T-helper 2 cell treated with Interferon-gamma antibody and Interleukin-4, amounts not matched to agents 5 μg/mL and 100 μg/mL, for 36 hours (primary cell): Measurements from ENCODE around the gene SETD2.

Source experiments
- DNase-seq: peaks from one replicate; pipeline ENCODE4 v3.0.0; 2021; ENCODE audit warnings: low spot score
- H3K27ac Mint-ChIP-seq: one replicate; pipeline ENCODE4 v1.8.0; 2021; ENCODE audit warnings: mild to moderate bottlenecking, mixed read lengths
- H3K27me3 Mint-ChIP-seq: one replicate; pipeline ENCODE4 v1.8.0; 2021; ENCODE audit warnings: low read depth, mixed read lengths
- H3K36me3 Mint-ChIP-seq: one replicate; pipeline ENCODE4 v1.8.0; 2021; ENCODE audit warnings: low read depth, mixed read lengths
- H3K4me1 Mint-ChIP-seq: one replicate; pipeline ENCODE4 v1.8.0; 2021; ENCODE audit warnings: low read depth, mixed read lengths
- H3K4me3 Mint-ChIP-seq: one replicate; pipeline ENCODE4 v1.8.0; 2022; ENCODE audit warnings: mild to moderate bottlenecking, moderate library complexity, mixed read lengths
- H3K9me3 Mint-ChIP-seq: one replicate; pipeline ENCODE4 v1.8.0; 2021; ENCODE audit warnings: mixed read lengths

The SETD2 gene

DNA sequence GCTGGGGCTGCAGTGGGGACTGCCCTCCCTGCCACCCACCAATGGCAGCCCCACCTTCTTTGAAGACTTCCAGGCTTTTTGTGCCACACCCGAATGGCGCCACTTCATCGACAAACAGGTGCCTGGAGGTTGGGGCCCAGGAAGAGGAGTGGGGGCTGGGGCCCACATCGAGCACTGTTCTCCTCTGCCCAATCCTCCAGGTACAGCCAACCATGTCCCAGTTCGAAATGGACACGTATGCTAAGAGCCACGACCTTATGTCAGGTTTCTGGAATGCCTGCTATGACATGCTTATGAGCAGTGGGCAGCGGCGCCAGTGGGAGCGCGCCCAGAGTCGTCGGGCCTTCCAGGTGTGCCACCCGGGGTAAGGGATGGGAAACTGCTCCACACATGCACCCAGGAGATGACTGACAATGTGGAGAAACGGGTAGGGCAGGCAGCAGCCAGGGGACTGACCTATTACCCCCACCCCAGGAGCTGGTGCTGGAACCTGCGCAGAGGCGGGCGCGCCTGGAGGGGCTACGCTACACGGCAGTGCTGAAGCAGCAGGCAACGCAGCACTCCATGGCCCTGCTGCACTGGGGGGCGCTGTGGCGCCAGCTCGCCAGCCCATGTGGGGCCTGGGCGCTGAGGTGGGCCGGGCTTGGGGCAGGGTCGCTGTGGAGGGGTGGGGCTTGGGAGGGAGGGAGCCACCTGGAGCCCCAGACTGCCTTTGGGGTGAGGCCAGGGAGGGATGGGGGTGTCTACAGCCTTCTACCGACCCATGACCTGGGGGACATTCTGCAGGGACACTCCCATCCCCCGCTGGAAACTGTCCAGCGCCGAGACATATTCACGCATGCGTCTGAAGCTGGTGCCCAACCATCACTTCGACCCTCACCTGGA, 161.5 kb downstream of the SETD2 start:
- Mint-ChIP-seq H3K36me3 (peaks cover 50% of the 10 kb centered on the region), H3K4me1 (no peaks in the 10 kb centered on the region), H3K27me3 (no peaks in the 10 kb centered on the region), H3K9me3 (no peaks in the 10 kb centered on the region), H3K4me3 (no peak overlapping the region), H3K27ac (no peak overlapping the region)
- no peak for DNase-seq

DNA sequence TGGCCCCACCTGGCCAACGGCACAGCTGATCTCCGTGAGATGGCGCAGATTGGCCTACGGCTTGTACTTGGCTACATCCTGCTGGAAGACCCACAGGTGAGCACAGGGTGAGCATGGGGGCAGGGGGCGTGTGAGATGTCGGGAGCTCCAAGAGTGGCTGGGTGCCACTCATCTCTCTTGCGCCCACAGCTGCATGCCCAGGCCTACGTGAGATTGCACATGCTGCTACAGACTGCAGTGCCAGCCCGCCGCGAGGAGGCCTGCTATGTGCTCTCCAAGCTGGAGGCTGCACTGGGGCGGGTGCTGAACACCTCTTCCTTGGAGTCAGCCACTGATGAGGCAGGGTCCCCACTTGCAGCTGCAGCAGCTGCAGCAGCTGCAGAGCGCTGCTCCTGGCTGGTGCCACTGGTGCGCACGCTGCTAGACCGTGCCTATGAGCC, 162.2 kb downstream of the SETD2 start:
- H3K9me3 Mint-ChIP-seq = no peaks in the 10 kb centered on the region

DNA sequence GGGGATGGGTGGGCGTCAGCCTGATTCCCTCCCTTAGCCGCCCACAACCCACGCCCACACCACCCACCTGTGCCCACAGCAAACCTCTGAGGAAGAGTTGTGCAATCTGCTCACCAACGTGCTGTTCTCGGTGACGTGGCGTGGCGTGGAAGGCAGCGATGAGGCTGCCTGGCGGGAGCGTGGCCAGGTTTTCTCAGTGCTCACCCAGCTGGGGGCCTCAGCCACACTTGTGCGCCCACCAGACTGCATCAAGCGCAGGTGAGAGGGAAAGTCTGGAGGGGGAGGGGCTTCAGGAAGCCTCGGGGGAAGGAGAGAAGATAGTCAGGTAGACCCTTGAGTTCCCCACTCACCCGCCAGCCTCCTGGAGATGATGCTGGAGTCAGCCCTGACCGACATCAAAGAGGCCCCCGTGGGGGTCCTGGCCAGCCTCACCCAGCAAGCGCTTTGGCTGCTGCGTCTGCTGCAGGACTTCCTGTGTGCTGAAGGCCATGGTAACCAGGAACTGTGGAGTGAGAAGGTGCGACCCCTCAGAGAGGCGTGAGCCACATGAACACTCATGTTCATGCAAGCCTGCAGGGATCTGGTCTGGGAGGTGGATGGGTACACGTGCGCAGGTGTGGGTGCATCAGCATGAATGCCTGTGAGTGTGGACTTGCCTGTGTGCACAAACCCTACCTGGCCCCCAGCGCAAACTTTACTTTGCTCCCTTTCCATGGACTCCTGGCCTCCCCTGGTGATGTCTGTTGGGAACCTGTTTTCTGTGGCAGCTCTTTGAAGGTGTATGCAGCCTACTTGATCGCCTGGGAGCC, 162.8 kb downstream of the SETD2 start:
- no peak for DNase-seq
- Mint-ChIP-seq H3K27ac (no peak overlapping the region), H3K4me3 (no peak overlapping the region), H3K36me3 (peaks cover 45% of the 10 kb centered on the region), H3K27me3 (no peaks in the 10 kb centered on the region), H3K9me3 (no peaks in the 10 kb centered on the region), H3K4me1 (no peaks in the 10 kb centered on the region)

More for the DNA sequence above, 162.2 kb downstream of the SETD2 start:
- Mint-ChIP-seq H3K4me1 (no peaks in the 10 kb centered on the region), H3K4me3 (no peak overlapping the region), H3K27ac (no peak overlapping the region), H3K36me3 (peaks cover 50% of the 10 kb centered on the region), H3K27me3 (no peaks in the 10 kb centered on the region)
- no peak for DNase-seq

DNA sequence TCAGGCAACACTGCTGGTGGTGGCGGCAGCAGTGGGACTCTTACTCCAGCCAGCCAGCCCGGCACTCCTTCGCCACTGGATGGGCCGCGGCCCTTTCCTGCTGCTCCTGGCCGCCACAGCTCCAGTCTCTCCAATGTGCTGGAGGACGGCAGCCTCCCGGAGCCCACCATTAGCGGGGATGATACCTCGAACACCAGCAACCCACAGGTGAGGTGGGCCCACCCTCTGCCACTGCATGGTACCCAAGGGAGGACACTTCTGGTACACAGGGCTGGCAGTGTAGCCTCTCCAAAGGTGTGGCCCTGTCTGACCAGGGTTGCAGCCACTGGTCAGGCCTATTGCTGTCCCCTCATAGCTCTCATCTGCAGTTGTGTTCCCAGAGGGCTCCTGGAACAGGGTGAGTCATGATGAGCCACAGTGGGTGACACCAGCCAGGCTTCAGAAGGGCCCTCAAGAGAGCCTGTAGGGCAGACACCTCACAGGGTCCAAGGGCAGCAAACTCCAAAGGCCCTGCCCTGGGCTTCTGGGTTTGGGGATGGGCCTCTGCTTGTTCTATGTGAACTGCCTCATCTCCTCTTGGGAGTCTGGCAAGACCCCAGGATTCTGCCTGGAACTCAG, 163.6 kb downstream of the SETD2 start:
- H3K36me3 Mint-ChIP-seq = peaks cover 38% of the 10 kb centered on the region
- no peak overlapping the region for H3K27ac Mint-ChIP-seq
- H3K4me1 Mint-ChIP-seq = no peaks in the 10 kb centered on the region
- H3K27me3 Mint-ChIP-seq = no peaks in the 10 kb centered on the region
- no peaks in the 10 kb centered on the region for H3K9me3 Mint-ChIP-seq
- no peak for DNase-seq
- no peak overlapping the region for H3K4me3 Mint-ChIP-seq

DNA sequence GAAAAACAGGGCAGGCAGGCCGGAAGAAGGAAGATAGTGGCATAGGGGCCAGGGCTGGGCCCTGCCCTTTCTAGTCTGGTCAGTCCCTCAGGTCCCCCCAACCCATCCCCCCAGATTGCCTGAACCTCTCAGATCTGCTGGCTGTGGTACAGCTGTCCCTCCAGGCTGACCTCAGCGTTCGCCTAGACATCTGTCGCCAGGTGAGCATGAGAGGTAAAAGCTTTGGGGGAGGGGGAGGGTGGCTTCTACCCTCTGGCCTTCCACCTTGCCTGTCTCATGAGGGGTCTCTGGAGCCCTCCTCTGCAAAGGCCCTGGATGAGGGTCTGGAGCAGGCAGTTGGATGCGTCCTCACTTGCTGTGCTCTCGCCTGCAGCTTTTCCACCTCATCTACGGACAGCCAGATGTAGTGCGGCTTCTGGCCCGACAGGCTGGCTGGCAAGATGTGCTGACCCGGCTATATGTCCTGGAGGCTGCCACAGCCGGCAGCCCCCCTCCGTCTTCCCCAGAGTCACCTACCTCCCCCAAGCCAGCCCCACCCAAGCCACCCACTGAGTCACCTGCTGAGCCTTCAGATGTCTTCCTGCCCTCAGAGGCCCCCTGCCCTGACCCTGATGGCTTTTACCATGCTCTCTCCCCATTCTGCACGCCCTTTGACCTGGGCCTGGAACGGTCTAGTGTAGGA, 164.3 kb downstream of the SETD2 start:
- no peaks in the 10 kb centered on the region for H3K27me3 Mint-ChIP-seq
- H3K4me1 Mint-ChIP-seq = peaks cover 1% of the 10 kb centered on the region
- no peak overlapping the region for H3K27ac Mint-ChIP-seq
- peaks cover 37% of the 10 kb centered on the region for H3K36me3 Mint-ChIP-seq
- no peak overlapping the region for H3K4me3 Mint-ChIP-seq
- DNase-seq = no peak
- H3K9me3 Mint-ChIP-seq = no peaks in the 10 kb centered on the region

DNA sequence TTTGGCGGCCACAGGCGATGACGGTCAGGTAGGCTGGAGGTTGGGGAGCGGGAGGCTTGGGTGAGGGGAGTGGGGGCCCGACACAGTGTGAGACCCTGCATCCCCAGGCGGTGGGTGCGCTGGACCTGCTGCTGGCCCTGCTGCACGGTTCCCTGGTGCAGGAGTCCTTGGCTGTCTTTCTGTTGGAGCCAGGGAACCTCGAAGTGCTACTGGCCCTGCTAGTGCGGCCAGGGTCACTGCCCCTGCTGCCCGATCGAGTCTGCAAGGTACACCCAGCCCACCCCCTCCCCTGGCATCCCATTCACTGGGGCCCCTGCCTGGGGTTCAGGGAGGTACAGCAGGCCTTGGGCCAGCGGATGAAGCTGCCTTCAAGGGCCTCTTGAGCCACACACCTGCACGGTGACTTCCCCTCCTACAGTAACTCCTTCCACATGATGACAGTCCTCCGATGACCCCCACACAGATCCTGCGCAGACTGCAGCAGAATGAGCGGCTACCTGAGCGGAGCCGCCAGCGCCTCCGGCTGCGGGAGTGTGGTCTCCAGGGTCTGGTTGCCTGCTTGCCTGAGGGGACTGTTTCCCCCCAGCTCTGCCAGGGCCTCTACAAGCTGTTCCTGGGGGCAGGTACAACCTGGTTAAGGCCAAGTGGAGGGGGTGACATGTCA, 164.9 kb downstream of the SETD2 start:
- no peak overlapping the region for H3K27ac Mint-ChIP-seq
- no peak overlapping the region for H3K4me3 Mint-ChIP-seq
- peaks cover 36% of the 10 kb centered on the region for H3K36me3 Mint-ChIP-seq
- no peaks in the 10 kb centered on the region for H3K27me3 Mint-ChIP-seq
- no peaks in the 10 kb centered on the region for H3K9me3 Mint-ChIP-seq
- peaks cover 2% of the 10 kb centered on the region for H3K4me1 Mint-ChIP-seq
- no peak for DNase-seq

DNA sequence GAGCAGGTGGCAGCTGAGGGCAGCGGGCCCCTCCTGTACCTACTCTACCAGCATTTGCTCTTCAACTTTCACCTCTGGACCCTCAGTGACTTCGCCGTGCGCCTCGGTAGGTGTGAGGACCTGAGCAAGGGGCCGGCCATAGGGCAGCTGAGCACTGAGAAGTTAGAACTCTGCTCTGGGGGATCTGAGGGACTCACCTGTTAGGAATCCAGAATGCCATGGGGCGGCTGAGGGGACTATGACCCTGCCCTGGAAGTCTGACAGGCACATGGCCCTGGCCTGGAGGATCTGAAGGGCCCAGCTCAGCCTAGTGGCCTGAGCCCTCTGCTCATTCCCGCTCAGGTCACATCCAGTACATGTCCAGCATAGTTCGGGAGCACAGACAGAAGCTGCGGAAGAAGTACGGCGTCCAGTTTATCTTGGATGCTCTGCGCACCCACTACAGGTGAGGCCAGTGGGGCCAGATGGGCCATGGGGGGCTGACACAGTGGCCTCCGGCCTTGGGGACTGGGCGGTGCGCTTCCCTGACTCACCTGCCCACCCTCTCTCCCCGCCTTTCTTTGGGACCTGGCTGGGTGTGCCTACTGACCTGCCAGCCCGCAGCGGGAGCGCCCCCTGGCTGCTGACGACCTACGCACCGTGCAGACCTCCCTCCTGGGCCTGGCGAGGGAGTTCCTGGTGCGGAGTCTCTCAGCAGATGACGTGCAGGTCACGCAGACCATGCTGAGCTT, 165.6 kb downstream of the SETD2 start:
- Mint-ChIP-seq H3K36me3 (peaks cover 31% of the 10 kb centered on the region), H3K27me3 (no peaks in the 10 kb centered on the region), H3K27ac (peak overlapping the region; percentile 34), H3K4me3 (no peak overlapping the region), H3K9me3 (no peaks in the 10 kb centered on the region), H3K4me1 (peaks cover 2% of the 10 kb centered on the region)
- peak; percentile 49 for DNase-seq

DNA sequence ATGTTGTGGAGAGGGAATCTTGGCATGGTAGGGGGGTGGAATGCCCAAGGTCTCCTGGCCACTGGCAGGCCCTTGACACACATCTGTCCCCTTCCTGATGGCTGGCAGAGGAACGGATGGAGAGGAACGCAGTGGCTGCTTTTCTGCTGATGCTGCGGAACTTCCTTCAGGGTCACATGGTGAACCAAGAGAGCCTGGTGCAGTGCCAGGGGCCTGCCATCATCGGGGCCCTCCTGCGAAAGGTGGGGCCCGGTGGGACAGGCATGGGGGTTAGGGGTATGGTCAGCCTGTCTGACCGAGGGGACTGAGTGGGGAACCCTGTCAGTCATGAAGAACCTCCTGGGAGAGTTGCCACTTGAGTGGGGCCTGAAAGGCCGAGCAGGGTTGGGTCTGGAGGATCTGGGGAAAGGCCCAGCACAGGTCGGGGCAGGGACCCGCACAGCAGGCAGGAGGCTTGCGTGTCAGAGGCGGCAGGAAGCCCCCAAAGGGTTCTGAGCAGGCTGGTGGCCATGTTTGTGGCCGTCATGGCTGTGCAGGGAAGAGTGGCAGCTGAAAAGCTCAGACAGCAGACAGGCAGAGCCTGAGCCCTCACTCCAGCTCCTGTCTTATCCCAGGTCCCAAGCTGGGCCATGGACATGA, 166.3 kb downstream of the SETD2 start:
- Mint-ChIP-seq H3K4me3 (no peak overlapping the region), H3K36me3 (peaks cover 32% of the 10 kb centered on the region), H3K27ac (no peak overlapping the region), H3K4me1 (peaks cover 2% of the 10 kb centered on the region), H3K27me3 (no peaks in the 10 kb centered on the region), H3K9me3 (no peaks in the 10 kb centered on the region)
- DNase-seq = no peak

DNA sequence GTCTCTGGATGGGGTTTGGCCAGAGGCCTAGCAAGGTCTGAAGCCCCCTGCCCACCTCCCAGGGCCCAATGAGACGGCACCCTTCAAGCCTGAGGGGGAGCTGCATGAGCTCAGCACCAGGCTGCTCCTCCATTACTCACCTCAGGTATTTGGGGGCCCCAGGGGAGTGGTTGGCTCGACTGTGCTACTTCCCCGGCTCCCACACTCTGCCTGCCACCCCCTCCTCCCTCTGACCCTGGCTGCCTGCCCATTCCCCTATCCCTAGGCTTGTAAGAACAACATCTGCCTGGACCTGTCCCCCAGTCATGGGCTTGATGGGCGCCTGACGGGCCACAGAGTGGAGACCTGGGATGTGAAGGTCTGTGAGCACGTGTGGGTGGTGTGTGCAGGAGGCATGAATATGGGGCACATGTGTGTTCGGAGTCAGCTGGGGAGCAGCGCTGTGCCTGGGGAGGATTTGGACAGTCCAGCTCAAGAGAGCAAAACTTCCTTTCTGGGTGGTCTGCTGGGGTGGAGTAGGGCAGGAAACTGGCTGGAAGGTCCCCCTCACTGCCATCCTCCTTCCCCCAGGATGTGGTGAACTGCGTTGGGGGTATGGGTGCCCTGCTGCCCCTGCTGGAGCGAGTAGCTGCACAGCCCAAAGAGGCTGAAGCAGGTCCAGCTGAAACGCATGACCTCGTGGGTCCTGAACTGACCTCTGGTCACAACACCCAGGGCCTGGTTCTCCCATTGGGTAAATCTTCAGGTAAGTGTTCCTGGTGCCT, 167.0 kb downstream of the SETD2 start:
- Mint-ChIP-seq H3K27ac (peak overlapping the region; percentile 31), H3K4me1 (peaks cover 2% of the 10 kb centered on the region)

DNA sequence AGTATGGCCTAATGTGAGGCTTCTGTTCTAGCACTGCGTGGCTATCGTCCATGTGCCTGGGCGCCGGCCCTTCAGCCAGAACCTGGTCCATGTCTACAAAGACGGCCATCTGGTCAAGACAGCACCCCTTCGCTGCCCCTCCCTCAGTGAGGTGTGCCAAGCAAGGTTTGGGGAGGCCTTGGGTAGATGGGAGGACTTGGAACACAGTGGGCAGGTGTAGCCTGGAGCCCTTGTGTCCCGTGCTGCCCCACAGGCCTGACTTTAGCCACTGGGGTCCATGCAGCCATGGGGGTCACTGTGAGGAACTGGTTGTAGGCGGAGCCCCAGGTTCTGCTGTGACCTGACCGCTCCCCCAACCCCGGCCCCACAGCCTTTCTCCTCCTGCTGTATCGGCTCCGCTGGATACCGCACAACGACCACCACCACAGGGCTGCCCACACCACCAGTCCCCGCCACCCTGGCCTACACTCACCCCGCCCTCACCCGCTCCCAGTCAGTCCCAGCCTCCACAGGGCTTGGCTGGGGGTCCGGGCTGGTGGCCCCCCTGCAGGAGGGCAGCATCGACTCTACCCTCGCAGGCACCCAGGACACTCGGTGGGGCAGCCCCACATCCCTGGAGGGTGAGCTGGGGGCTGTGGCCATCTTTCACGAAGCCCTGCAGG, 167.9 kb downstream of the SETD2 start:
- H3K27ac Mint-ChIP-seq = no peak overlapping the region
- peaks cover 33% of the 10 kb centered on the region for H3K36me3 Mint-ChIP-seq
- H3K4me1 Mint-ChIP-seq = peaks cover 4% of the 10 kb centered on the region
- no peaks in the 10 kb centered on the region for H3K27me3 Mint-ChIP-seq
- H3K4me3 Mint-ChIP-seq = no peak overlapping the region
- no peak for DNase-seq
- H3K9me3 Mint-ChIP-seq = no peaks in the 10 kb centered on the region

More for the DNA sequence above, 167.0 kb downstream of the SETD2 start:
- Mint-ChIP-seq H3K9me3 (no peaks in the 10 kb centered on the region), H3K36me3 (peaks cover 33% of the 10 kb centered on the region), H3K27me3 (no peaks in the 10 kb centered on the region), H3K4me3 (no peak overlapping the region)
- no peak for DNase-seq

DNA sequence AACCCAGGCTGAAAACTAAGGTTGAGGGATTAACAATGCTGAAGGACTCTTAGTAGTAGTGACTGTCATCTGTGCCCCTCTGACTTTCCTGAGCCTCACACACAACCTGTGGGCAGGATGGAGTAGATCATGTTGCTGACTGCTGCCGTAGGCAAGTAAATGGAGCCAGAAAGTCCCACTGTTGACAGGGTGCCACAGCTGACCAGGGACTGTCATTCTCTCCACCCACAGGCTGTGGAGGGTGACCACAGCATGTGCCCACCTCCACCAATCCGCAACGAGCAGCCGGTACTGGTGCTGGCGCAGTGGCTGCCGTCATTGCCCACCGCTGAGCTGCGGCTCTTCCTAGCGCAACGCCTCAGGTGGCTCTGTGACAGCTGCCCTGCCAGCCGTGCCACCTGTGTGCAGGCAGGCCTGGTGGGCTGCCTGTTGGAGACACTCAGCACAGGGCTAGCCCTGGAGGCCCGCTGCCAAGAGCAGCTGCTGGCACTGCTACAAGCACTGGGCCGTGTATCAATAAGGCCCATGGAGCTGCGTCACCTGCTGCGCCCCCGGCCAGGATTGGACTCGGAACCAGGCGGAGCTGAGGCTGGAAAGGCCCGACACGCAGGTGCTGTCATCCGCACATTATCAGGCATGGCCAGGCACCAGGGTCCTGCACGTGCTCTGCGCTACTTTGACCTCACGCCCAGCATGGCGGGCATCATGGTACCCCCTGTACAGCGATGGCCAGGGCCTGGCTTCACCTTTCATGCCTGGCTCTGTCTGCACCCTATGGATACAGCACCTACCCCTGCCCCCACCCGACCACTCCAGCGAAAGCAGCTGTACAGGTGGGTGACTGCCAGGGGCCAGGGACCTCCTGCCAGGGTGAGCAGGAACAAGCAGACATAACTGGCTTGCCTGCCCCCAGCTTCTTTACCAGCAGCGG, 168.8 kb downstream of the SETD2 start:
- DNase-seq = no peak
- no peaks in the 10 kb centered on the region for H3K9me3 Mint-ChIP-seq
- peaks cover 13% of the 10 kb centered on the region for H3K4me1 Mint-ChIP-seq
- H3K4me3 Mint-ChIP-seq = no peak overlapping the region
- peaks cover 39% of the 10 kb centered on the region for H3K36me3 Mint-ChIP-seq
- H3K27me3 Mint-ChIP-seq = no peaks in the 10 kb centered on the region
- H3K27ac Mint-ChIP-seq = no peak overlapping the region
